ENCODE data around the gene EGR1.

DNA sequence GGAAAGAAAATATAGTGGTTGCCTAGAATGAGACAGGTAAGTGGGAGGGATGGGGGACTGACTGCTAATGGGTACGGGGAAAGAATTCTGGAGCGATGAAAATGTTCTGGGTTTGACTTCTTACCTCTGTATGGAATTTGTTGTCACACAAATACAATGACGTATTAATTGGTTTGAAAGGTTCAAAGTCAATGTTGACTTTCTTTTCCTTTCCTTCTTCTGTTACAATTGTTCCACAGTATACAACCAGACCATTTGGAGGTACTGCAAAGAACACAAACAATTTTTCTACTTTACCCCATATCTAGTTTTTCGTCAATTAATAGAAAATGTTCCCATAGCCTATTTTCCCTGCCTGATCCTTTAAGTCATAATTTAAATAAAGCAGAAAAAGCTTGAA lies 52.2 kb downstream of the EGR1 start:
- no peak for TF ChIP-seq EZH2 (IDR thresholded peaks at IDR 0.05; ENCODE audit: low read length)
- TF ChIP-seq, protein P1, sequence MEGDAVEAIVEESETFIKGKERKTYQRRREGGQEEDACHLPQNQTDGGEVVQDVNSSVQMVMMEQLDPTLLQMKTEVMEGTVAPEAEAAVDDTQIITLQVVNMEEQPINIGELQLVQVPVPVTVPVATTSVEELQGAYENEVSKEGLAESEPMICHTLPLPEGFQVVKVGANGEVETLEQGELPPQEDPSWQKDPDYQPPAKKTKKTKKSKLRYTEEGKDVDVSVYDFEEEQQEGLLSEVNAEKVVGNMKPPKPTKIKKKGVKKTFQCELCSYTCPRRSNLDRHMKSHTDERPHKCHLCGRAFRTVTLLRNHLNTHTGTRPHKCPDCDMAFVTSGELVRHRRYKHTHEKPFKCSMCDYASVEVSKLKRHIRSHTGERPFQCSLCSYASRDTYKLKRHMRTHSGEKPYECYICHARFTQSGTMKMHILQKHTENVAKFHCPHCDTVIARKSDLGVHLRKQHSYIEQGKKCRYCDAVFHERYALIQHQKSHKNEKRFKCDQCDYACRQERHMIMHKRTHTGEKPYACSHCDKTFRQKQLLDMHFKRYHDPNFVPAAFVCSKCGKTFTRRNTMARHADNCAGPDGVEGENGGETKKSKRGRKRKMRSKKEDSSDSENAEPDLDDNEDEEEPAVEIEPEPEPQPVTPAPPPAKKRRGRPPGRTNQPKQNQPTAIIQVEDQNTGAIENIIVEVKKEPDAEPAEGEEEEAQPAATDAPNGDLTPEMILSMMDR (optimal IDR thresholded peaks at IDR 0.05 in 1 of 3, IDR thresholded peaks at IDR 0.05 in 1 of 3, conservative IDR thresholded peaks at IDR 0.05 in 1 of 3; ENCODE audit: extremely low read depth in 1 of 3, insufficient read depth in 2 of 3, low read length in 3 of 3): no peak
